Activated CD8-positive, alpha-beta memory T cell treated with anti-CD3 and anti-CD28 coated beads for 36 hours (primary cell): Measurements from ENCODE around the gene THY1. TPM values are rescaled to one million over a fixed set of nuclear protein-coding genes. Genes with fewer than 3 reads are reported as not detected.
"Not testable (repeated sequence)": the region's sequence is repeated elsewhere in the genome, so short reads cannot be mapped to it uniquely, and the experiment has no call there.

ENCODE experiments used
- CTCF ChIA-PET: fragments of 350-600 bp; sonication (Branson Sonifier 250); formaldehyde crosslinking; loops from one replicate; lab custom pipeline; 2021; ENCODE audit warnings: antibody characterized with exemption; lab: Charles Lee
- POLR2A ChIA-PET: fragments of 350-600 bp; sonication (Branson Sonifier 250); formaldehyde crosslinking; loops from one replicate; lab custom pipeline; 2021; ENCODE audit warnings: antibody characterized with exemption; lab: Charles Lee
- total RNA-seq, 2 experiments: library from RNA; stranded (reverse); gene quantifications; one replicate each; pipeline ENCODE4 v1.2.3, GENCODE V29; 2021

THY1 gene
- total RNA-seq, 2 experiments from 2014 or later: 0.30 to 0.36 TPM

DNA sequence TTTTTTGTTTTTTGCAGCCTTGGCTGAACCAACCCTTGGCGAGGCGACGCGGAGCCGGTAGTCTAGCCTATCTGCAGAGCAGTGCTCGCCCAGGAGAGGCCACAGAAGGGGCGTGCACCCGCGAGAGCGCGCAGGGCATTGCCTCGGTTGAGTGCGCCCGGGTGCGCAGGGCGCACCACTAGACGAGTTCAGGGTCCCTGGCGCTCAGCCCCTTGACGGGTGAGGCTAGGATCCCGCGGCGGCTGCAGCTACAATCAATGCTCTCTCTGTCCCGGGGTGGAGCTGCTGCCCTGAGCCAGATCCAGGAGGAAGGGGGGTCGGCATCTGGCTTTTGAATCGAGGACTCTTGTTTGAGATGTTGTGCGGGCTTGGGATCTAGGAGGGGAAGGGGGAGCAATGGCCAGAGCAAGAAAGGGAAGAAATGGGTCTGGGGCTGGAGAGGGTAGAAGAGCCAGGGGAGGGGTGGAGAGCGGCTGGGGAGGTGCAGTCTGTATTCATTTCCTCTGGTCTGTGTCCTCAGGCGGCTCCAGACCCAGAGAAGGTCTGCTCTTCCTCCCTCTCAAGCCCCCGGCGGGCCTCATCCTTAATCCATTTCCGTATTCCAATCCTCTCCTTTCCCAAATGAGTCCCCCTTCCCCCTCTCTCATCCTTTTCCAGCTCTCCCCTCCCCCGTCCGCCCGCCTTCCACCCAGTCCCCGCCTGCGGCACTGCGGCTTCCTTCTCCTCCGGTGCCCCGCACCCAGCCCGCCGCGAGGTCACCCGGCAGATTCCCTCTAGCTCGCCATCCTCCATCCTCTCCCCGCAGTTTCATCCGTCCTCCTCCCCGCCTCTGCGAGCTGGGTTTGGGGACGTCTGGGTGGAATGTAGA, 797 bp downstream of the THY1 start:
- ChIA-PET CTCF (interaction anchor here (1.0 kb wide), 1 partner anchor 1378 kb away, joined by 4 read pairs; no protein-coding TSS in a partner anchor), POLR2A (no interaction called here)

DNA sequence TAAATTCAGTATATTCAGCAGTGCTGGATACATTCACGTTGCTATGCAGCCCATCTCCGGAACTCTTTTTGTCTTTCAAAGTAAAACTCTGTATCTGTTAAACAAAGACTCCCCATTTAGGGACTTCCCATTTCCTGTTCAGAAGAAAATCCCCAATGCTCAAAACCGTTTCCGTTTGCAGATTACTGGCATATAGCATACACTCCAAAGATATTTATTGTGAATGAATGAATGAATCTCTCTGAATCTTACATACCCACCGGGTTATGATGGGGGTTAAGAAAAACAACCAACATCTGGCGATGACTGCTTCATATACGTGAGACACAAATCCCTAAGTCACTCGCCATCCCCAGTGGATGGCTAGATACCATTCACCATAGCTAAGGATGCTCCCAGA, 1.6 kb downstream of the THY1 start:
- ChIA-PET POLR2A (no interaction called here), CTCF (no interaction called here)

- POLR2A ChIA-PET: no interaction called here
- CTCF ChIA-PET: no interaction called here
These were observed 2.3 kb downstream of the THY1 start for GRCh38 chr11:119420631-119421030.

GRCh38 chr11:119419834-119420492, 3.0 kb downstream of the THY1 start:
- POLR2A ChIA-PET: no interaction called here

GRCh38 chr11:119419246-119419645, 3.7 kb downstream of the THY1 start:
- POLR2A ChIA-PET: no interaction called here
- CTCF ChIA-PET: no interaction called here

More at GRCh38 chr11:119419834-119420492, 3.0 kb downstream of the THY1 start:
- CTCF ChIA-PET: no interaction called here

DNA sequence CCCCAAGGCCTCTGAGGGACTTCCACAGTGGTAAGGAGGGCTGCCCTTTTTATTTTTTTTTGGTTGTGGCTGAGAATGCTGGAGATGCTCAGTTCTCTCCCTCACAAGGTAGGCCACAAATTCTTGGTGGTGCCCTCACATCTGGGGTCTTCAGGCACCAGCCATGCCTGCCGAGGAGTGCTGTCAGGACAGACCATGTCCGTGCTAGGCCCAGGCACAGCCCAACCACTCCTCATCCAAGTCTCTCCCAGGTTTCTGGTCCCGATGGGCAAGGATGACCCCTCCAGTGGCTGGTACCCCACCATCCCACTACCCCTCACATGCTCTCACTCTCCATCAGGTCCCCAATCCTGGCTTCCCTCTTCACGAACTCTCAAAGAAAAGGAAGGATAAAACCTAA, 4.2 kb downstream of the THY1 start:
- CTCF ChIA-PET: interaction anchor here (1.8 kb wide), 1 partner anchor 56 kb away, joined by 6 read pairs; no protein-coding TSS in a partner anchor
- POLR2A ChIA-PET: no interaction called here

GRCh38 chr11:119417726-119418540, 5.0 kb downstream of the THY1 start:
- POLR2A ChIA-PET: no interaction called here
- CTCF ChIA-PET: interaction anchor here (1.8 kb wide), 1 partner anchor 57 kb away, joined by 6 read pairs; no protein-coding TSS in a partner anchor

GRCh38 chr11:119416606-119417580, 6.1 kb downstream of the THY1 start:
- POLR2A ChIA-PET: no interaction called here
- CTCF ChIA-PET: interaction anchor here (1.8 kb wide), 1 partner anchor 58 kb away, joined by 6 read pairs; no protein-coding TSS in a partner anchor

GRCh38 chr11:119415966-119416365, 7.0 kb downstream of the THY1 start:
- CTCF ChIA-PET: no interaction called here
- POLR2A ChIA-PET: no interaction called here

DNA sequence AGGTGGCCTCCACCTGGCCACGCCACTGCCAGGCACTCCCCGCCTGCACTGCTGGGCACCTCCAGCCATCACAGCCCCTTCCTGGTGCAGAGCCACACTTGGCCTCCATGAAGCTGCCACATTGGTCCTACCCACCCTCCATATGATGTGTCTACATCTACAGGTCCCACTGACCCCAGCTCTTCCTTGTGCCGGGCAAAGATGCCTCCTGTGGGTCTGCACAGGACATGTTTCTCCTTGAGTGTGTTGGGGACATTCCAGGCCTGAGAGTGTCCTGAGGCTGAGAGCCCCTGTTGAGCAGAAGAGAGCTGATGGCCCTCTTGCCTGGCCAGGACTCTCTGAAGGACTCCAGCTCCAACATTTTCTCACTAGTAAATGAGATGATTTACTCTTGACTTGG, 7.5 kb downstream of the THY1 start:
- CTCF ChIA-PET: interaction anchor here (1.5 kb wide), 1 partner anchor 59 kb away, joined by 4 read pairs; no protein-coding TSS in a partner anchor
- POLR2A ChIA-PET: no interaction called here

DNA sequence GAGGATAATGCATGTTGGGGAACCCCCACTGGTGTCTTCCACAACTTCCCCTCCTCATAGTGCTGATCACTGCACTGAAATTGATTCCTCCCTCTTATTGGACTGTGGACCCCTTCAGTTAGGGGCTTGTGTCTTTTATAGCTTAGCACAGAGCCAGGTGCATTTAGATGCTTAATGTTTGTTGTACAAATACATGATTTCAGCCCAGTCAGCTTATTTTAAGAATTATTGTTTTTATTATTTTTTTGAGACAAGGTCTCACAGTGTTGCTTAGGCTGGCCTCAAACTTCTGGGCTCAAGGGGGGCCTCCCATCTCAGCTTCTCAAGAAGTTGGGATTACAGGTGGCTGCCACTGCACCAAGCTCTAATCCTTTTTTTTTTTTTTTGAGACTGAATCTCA, 8.2 kb downstream of the THY1 start:
- POLR2A ChIA-PET: interaction anchor here (0.6 kb wide), 1 partner anchor 11 kb away, joined by 6 read pairs; no protein-coding TSS in a partner anchor
- CTCF ChIA-PET: interaction anchor here (0.7 to 1.5 kb wide), 2 partner anchors 11 to 60 kb away, joined by 3 to 4 read pairs; no protein-coding TSS in a partner anchor

- POLR2A ChIA-PET: no interaction called here
- CTCF ChIA-PET: interaction anchor here (1.5 kb wide), 1 partner anchor 60 kb away, joined by 4 read pairs; no protein-coding TSS in a partner anchor
These were observed 8.7 kb downstream of the THY1 start for GRCh38 chr11:119414321-119414720.

- POLR2A ChIA-PET: no interaction called here
- CTCF ChIA-PET: no interaction called here
These were observed 10.9 kb downstream of the THY1 start for GRCh38 chr11:119412072-119412471.

DNA sequence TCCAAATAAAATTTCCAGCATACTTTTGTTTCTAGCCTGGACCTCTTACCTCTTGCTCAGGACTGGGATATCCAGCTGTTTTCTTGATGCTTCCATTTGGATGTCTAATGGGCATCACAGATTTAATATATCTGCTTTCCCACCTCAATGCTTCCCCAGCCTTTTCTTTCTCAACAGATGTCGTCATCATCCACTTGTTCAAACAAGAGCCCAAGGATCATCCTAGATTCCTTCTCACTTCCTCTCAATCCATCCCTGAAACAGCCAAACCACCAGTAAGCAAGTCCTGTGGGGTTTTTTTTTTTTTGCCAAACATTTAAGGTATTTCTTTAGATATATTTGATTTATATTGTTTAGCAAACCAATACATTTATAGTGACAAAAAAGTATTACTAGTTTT, 12.5 kb downstream of the THY1 start:
- CTCF ChIA-PET: interaction anchor here (1.4 to 1.5 kb wide), 2 partner anchors 54 to 64 kb away, joined by 3 to 4 read pairs; no protein-coding TSS in a partner anchor
- POLR2A ChIA-PET: no interaction called here

GRCh38 chr11:119409731-119410130, 13.2 kb downstream of the THY1 start:
- ChIA-PET CTCF (interaction anchor here (1.4 kb wide), 1 partner anchor 65 kb away, joined by 3 read pairs; no protein-coding TSS in a partner anchor), POLR2A (no interaction called here)

DNA sequence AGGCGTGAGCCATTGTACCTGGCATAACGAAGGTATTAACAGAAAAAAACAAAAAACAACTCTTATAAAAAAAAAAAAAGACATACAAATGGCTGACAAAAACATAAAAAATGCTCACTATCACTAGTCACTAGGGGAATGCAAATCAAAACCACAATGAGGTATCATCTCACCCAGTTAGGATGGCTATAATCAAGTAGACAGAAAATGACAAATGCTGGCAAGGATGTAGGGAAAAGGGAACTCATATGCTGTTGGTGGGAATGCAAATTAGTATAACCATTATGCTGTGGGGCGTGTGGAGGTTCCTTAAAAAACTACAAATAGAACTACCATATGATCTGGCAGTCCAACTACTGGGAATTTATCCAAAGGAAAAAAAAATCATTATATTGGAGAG, 17.0 kb downstream of the THY1 start:
- CTCF ChIA-PET: no interaction called here
- POLR2A ChIA-PET: no interaction called here

GRCh38 chr11:119405448-119405847, 17.5 kb downstream of the THY1 start:
- POLR2A ChIA-PET, CTCF ChIA-PET: not testable (repeated sequence)

- CTCF ChIA-PET: no interaction called here
- POLR2A ChIA-PET: no interaction called here
These were observed 18.1 kb downstream of the THY1 start for GRCh38 chr11:119404872-119405271.
